ENCODE results near the gene SLC22A6. TPM values are rescaled to one million over a fixed set of nuclear protein-coding genes. Genes with fewer than 3 reads are reported as not detected.

The SLC22A6 gene
- total and polyA plus RNA-seq, 7 experiments from 2014 or later, result not detected

- intact Hi-C loops (cut with micrococcal nuclease), result no loop called here
- H3K4me1 ChIP-seq (ENCODE audit: control insufficient read depth in 2 of 2, insufficient read depth in 2 of 2, low read length in 2 of 2), result no peaks in the 10 kb centered on the region
- DNase-seq (no peak), ATAC-seq (no peak)
- Mint-ChIP-seq H3K4me1 (peaks cover 0 to 2% (median 0%) of the 10 kb centered on the region in 7 donors), H3K27ac (no peak overlapping the region), H3K9me3 (peaks cover 0 to 1% (median 0%) of the 10 kb centered on the region in 11 donors), H3K36me3 (no peaks in the 10 kb centered on the region), H3K27me3 (peaks cover 0 to 11% (median 0%) of the 10 kb centered on the region in 5 donors), H3K4me3 (no peak overlapping the region)
- no peak overlapping the region for H3K4me3 ChIP-seq (ENCODE audit: low read length)
- ChIA-PET POLR2A (no interaction called here), CTCF (no interaction called here)
- no peaks in the 10 kb centered on the region for H3K36me3 ChIP-seq (ENCODE audit: control insufficient read depth in 2 of 3, insufficient read depth in 3 of 3, low read length in 3 of 3)
- no peak overlapping the region for H3K27ac ChIP-seq (ENCODE audit: low read depth, low read length)
- no peaks in the 10 kb centered on the region for H3K27me3 ChIP-seq (ENCODE audit: control insufficient read depth in 2 of 2, insufficient read depth in 2 of 2, low read length in 2 of 2)
- H3K9me3 ChIP-seq (ENCODE audit: control insufficient read depth in 2 of 3, low read length in 3 of 3), result no peaks in the 10 kb centered on the region
Observed at GRCh38 chr11:63010934-63011439, 26.2 kb upstream of the SLC22A6 start.

GRCh38 chr11:63007920-63008319, 23.2 kb upstream of the SLC22A6 start:
- H3K36me3 ChIP-seq (ENCODE audit: control insufficient read depth in 2 of 3, insufficient read depth in 3 of 3, low read length in 3 of 3), result no peaks in the 10 kb centered on the region
- no peaks in the 10 kb centered on the region for H3K4me1 ChIP-seq (ENCODE audit: control insufficient read depth in 2 of 2, insufficient read depth in 2 of 2, low read length in 2 of 2)
- Mint-ChIP-seq H3K36me3 (no peaks in the 10 kb centered on the region), H3K9me3 (no peaks in the 10 kb centered on the region), H3K27me3 (peaks cover 0 to 15% (median 0%) of the 10 kb centered on the region in 5 donors), H3K27ac (no peak overlapping the region), H3K4me3 (no peak overlapping the region), H3K4me1 (peaks cover 0 to 2% (median 0%) of the 10 kb centered on the region in 7 donors)
- ATAC-seq (no peak), DNase-seq (no peak)
- no peaks in the 10 kb centered on the region for H3K9me3 ChIP-seq (ENCODE audit: control insufficient read depth in 2 of 3, low read length in 3 of 3)
- CTCF ChIA-PET, result interaction anchor here (1.0 kb wide), 1 partner anchor 16 kb away, joined by 3 read pairs; no protein-coding TSS in a partner anchor
- no peak overlapping the region for H3K4me3 ChIP-seq (ENCODE audit: low read length)
- H3K27ac ChIP-seq (ENCODE audit: low read depth, low read length), result no peak overlapping the region
- intact Hi-C loops (cut with micrococcal nuclease), result no loop called here
- POLR2A ChIA-PET, result no interaction called here
- H3K27me3 ChIP-seq (ENCODE audit: control insufficient read depth in 2 of 2, insufficient read depth in 2 of 2, low read length in 2 of 2), result no peaks in the 10 kb centered on the region

- Histone ChIP-seq H3K36me3 (ENCODE audit: control insufficient read depth in 2 of 3, insufficient read depth in 3 of 3, low read length in 3 of 3) (no peaks in the 10 kb centered on the region), H3K4me1 (ENCODE audit: control insufficient read depth in 2 of 2, insufficient read depth in 2 of 2, low read length in 2 of 2) (no peaks in the 10 kb centered on the region), H3K27me3 (ENCODE audit: control insufficient read depth in 2 of 2, insufficient read depth in 2 of 2, low read length in 2 of 2) (no peaks in the 10 kb centered on the region), H3K4me3 (ENCODE audit: low read length) (no peak overlapping the region), H3K27ac (ENCODE audit: low read depth, low read length) (no peak overlapping the region), H3K9me3 (ENCODE audit: control insufficient read depth in 2 of 3, low read length in 3 of 3) (no peaks in the 10 kb centered on the region)
- Mint-ChIP-seq H3K4me3 (no peak overlapping the region), H3K27me3 (peaks cover 5 to 15% (median 9%) of the 10 kb centered on the region in 5 donors), H3K27ac (no peak overlapping the region), H3K36me3 (no peaks in the 10 kb centered on the region), H3K4me1 (peaks cover 0 to 4% (median 0%) of the 10 kb centered on the region in 7 donors), H3K9me3 (no peaks in the 10 kb centered on the region)
- ATAC-seq (no peak), DNase-seq (no peak)
- CTCF ChIA-PET, result interaction anchor here (1.2 kb wide), 1 partner anchor 96 kb away, joined by 3 read pairs; no protein-coding TSS in a partner anchor
- intact Hi-C loops (cut with micrococcal nuclease), result no loop called here
- POLR2A ChIA-PET, result no interaction called here
Observed at GRCh38 chr11:63001456-63001855, 16.7 kb upstream of the SLC22A6 start.

DNA sequence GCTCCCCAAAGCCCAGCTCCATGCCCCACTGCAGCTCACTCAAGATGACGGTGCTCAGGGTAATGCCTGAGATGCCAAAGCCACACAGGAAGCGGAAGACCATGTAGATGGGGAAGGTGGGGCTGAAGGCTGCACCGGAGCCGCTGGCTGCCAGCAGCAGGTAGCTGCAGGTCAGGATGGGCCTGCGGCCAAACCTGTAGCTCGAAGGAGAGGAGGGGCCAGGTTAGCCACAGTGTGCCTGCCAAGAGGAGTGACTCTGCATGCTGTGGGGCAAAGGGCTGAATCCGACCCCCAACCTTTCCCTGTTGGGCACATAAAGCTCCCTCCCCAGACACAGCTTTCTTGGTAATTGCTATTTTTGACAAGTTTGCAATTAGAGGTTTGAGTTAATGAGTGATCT, 14.9 kb upstream of the SLC22A6 start:
- no peak overlapping the region for H3K4me3 ChIP-seq (ENCODE audit: low read length)
- intact Hi-C loops (cut with micrococcal nuclease), result no loop called here
- Mint-ChIP-seq H3K36me3 (no peaks in the 10 kb centered on the region), H3K4me3 (no peak overlapping the region), H3K27ac (no peak overlapping the region), H3K9me3 (no peaks in the 10 kb centered on the region), H3K4me1 (peaks cover 0 to 4% (median 0%) of the 10 kb centered on the region in 7 donors), H3K27me3 (peaks cover 5 to 20% (median 15%) of the 10 kb centered on the region in 5 donors)
- ChIA-PET POLR2A (no interaction called here), CTCF (no interaction called here)
- no peaks in the 10 kb centered on the region for H3K9me3 ChIP-seq (ENCODE audit: control insufficient read depth in 2 of 3, low read length in 3 of 3)
- ATAC-seq (no peak), DNase-seq (no peak)
- H3K36me3 ChIP-seq (ENCODE audit: control insufficient read depth in 2 of 3, insufficient read depth in 3 of 3, low read length in 3 of 3), result no peaks in the 10 kb centered on the region
- H3K4me1 ChIP-seq (ENCODE audit: control insufficient read depth in 2 of 2, insufficient read depth in 2 of 2, low read length in 2 of 2), result no peaks in the 10 kb centered on the region
- no peak overlapping the region for H3K27ac ChIP-seq (ENCODE audit: low read depth, low read length)
- H3K27me3 ChIP-seq (ENCODE audit: control insufficient read depth in 2 of 2, insufficient read depth in 2 of 2, low read length in 2 of 2), result no peaks in the 10 kb centered on the region

DNA sequence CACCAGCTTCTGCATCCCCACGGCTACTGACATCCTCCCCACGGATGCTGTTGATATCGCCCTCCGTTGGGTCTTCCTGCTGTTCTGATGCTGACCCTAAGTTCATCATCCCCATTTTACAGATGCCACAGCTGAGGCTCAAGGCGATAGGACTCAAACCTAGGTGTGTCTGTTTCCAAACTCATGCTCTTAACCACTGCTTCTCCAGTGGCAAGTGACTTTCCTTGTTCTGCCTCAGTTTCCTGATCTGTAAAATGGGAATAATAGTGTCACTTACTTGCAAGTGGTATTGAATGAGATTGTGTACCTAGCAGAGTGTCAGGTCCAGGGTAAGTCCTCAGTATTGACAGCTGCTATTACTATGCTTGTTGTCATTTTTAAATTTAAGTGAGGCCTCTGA, 14.4 kb upstream of the SLC22A6 start:
- intact Hi-C loops (cut with micrococcal nuclease), result no loop called here
- POLR2A ChIA-PET, result no interaction called here
- Histone ChIP-seq H3K9me3 (ENCODE audit: control insufficient read depth in 2 of 3, low read length in 3 of 3) (no peaks in the 10 kb centered on the region), H3K27me3 (ENCODE audit: control insufficient read depth in 2 of 2, insufficient read depth in 2 of 2, low read length in 2 of 2) (no peaks in the 10 kb centered on the region), H3K4me1 (ENCODE audit: control insufficient read depth in 2 of 2, insufficient read depth in 2 of 2, low read length in 2 of 2) (no peaks in the 10 kb centered on the region), H3K36me3 (ENCODE audit: control insufficient read depth in 2 of 3, insufficient read depth in 3 of 3, low read length in 3 of 3) (no peaks in the 10 kb centered on the region), H3K27ac (ENCODE audit: low read depth, low read length) (no peak overlapping the region), H3K4me3 (ENCODE audit: low read length) (no peak overlapping the region)
- Mint-ChIP-seq H3K27ac (no peak overlapping the region), H3K4me3 (no peak overlapping the region), H3K4me1 (peaks cover 0 to 4% (median 0%) of the 10 kb centered on the region in 7 donors), H3K36me3 (no peaks in the 10 kb centered on the region), H3K27me3 (peaks cover 1 to 21% (median 15%) of the 10 kb centered on the region in 5 donors), H3K9me3 (no peaks in the 10 kb centered on the region)
- ATAC-seq (no peak), DNase-seq (no peak)
- CTCF ChIA-PET, result no interaction called here

DNA sequence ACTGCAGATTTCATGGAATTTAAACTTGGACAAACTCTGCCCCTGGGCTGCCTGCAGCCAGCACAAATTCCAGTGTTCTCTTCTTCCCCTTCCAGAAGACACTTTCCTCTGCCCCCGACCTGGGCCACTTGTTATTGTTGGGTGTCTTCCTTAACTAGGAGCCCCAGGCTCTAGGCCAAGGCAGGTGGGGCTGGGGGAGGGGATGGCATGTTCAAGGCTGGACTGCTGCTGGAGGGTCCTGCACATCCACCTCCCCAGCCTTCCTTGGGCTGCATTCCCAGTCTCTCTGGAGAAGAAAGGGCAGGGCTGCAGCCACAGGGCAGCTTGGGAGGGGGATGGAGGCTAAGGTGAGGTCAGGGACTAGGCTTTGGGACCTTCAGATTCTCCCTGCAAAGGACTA, 11.5 kb upstream of the SLC22A6 start:
- no peaks in the 10 kb centered on the region for H3K9me3 ChIP-seq (ENCODE audit: control insufficient read depth in 2 of 3, low read length in 3 of 3)
- Mint-ChIP-seq H3K4me3 (no peak overlapping the region), H3K9me3 (no peaks in the 10 kb centered on the region), H3K27ac (no peak overlapping the region), H3K27me3 (peaks cover 2 to 30% (median 12%) of the 10 kb centered on the region in 5 donors), H3K4me1 (peaks cover 0 to 4% (median 0%) of the 10 kb centered on the region in 7 donors), H3K36me3 (no peaks in the 10 kb centered on the region)
- H3K4me1 ChIP-seq (ENCODE audit: control insufficient read depth in 2 of 2, insufficient read depth in 2 of 2, low read length in 2 of 2), result no peaks in the 10 kb centered on the region
- no peak for DNase-seq
- CTCF ChIA-PET, result no interaction called here
- H3K27ac ChIP-seq (ENCODE audit: low read depth, low read length), result no peak overlapping the region
- POLR2A ChIA-PET, result no interaction called here
- H3K27me3 ChIP-seq (ENCODE audit: control insufficient read depth in 2 of 2, insufficient read depth in 2 of 2, low read length in 2 of 2), result no peaks in the 10 kb centered on the region
- no peak overlapping the region for H3K4me3 ChIP-seq (ENCODE audit: low read length)
- intact Hi-C loops (cut with micrococcal nuclease), result no loop called here
- no peak for ATAC-seq
- no peaks in the 10 kb centered on the region for H3K36me3 ChIP-seq (ENCODE audit: control insufficient read depth in 2 of 3, insufficient read depth in 3 of 3, low read length in 3 of 3)

DNA sequence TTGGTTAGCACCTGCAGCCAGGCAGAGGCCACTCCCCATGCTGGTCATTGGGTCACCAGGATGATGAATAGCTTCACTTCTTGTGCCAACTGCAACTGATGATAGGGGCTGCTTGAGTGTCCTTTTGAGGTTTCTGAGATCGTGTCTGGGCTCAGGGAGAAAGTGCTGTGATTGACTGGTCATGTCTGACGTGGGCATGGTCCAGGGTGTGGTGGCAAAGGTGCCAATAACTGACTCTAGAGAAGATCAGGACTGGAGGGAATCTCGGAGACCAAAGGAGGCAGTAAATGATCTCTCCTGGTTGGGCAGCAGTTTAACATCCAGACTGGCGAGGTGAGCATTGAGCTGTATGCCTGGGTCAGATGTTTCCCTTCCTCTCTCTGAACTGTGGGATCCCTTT, 10.0 kb upstream of the SLC22A6 start:
- H3K4me3 ChIP-seq (ENCODE audit: low read length), result no peak overlapping the region
- no peaks in the 10 kb centered on the region for H3K9me3 ChIP-seq (ENCODE audit: control insufficient read depth in 2 of 3, low read length in 3 of 3)
- peaks cover 0 to 30% (median 7%) of the 10 kb centered on the region in 5 donors for H3K27me3 Mint-ChIP-seq
- H3K4me1 Mint-ChIP-seq, result peaks cover 0 to 4% (median 0%) of the 10 kb centered on the region in 7 donors
- DNase-seq (no peak), ATAC-seq (no peak)
- no peaks in the 10 kb centered on the region for H3K4me1 ChIP-seq (ENCODE audit: control insufficient read depth in 2 of 2, insufficient read depth in 2 of 2, low read length in 2 of 2)
- H3K27ac ChIP-seq (ENCODE audit: low read depth, low read length), result no peak overlapping the region
- no peaks in the 10 kb centered on the region for H3K9me3 Mint-ChIP-seq
- H3K36me3 ChIP-seq (ENCODE audit: control insufficient read depth in 2 of 3, insufficient read depth in 3 of 3, low read length in 3 of 3), result no peaks in the 10 kb centered on the region
- ChIA-PET CTCF (no interaction called here), POLR2A (no interaction called here)
- intact Hi-C loops (cut with micrococcal nuclease), result no loop called here
- H3K4me3 Mint-ChIP-seq, result no peak overlapping the region
- no peaks in the 10 kb centered on the region for H3K36me3 Mint-ChIP-seq
- no peaks in the 10 kb centered on the region for H3K27me3 ChIP-seq (ENCODE audit: control insufficient read depth in 2 of 2, insufficient read depth in 2 of 2, low read length in 2 of 2)
- no peak overlapping the region for H3K27ac Mint-ChIP-seq
